Ovary (tissue), 9 donors: Measurements from ENCODE around the gene TPX2. TPM values are rescaled to one million over a fixed set of nuclear protein-coding genes. Genes with fewer than 3 reads are reported as not detected.

Source experiments
- DNase-seq, 5 donors: peaks; one replicate each; pipeline ENCODE4 v3.0.0-alpha.2; 2019 to 2020
- H3K27ac ChIP-seq, 2 donors: fragments of 200-600 bp; one replicate each; pipeline versions ENCODE4 v1.5.1 to v1.8.0; 2019 to 2022
- H3K27me3 ChIP-seq: fragments of 200-600 bp; one replicate; pipeline ENCODE4 v1.8.0; 2022
- H3K36me3 ChIP-seq: fragments of 200-600 bp; sonication (generic); one replicate; pipeline ENCODE4 v1.5.1; 2019
- H3K4me1 ChIP-seq: one replicate; pipeline ENCODE4 v1.8.1; 2013; ENCODE audit warnings: mild to moderate bottlenecking, moderate library complexity; ENCODE audit not compliant: insufficient read depth
- H3K4me3 ChIP-seq: fragments of 200-600 bp; sonication (generic); one replicate; pipeline ENCODE4 v1.5.1; 2017
- H3K9me3 ChIP-seq, 2 donors: fragments of 200-600 bp in 1 of 2; sonication (generic) in 1 of 2; one replicate each; pipeline versions ENCODE4 v1.5.1 to v1.8.1; 2013 to 2019; ENCODE audit warnings: mild to moderate bottlenecking in 1 of 2, moderate library complexity in 1 of 2
- EP300 ChIP-seq: sonication (generic); formaldehyde crosslinking; IDR thresholded peaks from one replicate; pipeline ENCODE4 v1.6.1; 2017; ENCODE audit warnings: antibody characterized with exemption
- POLR2A ChIP-seq: fragments of 450-650 bp; IDR thresholded peaks from one replicate; pipeline ENCODE4 v1.6.1; 2017; ENCODE audit warnings: antibody characterized with exemption, mild to moderate bottlenecking, moderate library complexity
- WGBS, 3 donors: extraction: QIAGEN DNeasy Blood & Tissue Kit in 1 of 3; methylation state at CpG; one replicate each; pipeline versions ENCODE4 v1.1.5 to v1.1.7; 2013 to 2017; 5-methylcytosine and 5-hydroxymethylcytosine counted together
- intact Hi-C, 4 donors: fragments of 100-400 bp; cut with DNase I; formaldehyde crosslinking; loops; one replicate each; pipeline versions ENCODE4 v1.11.0 to v1.15.1; 2022 to 2023
- polyA plus RNA-seq, 2 donors: library from polyadenylated mRNA; stranded (reverse); fragments of 200-250 nt in 1 of 2; fragments of 350-450 nt in 1 of 2; fragmentation: Illumina TruSeq in 1 of 2; extraction: RNeasy Lipid Tissue Mini Kit (QIAGEN cat#74804) in 1 of 2; gene quantifications; one replicate each; pipeline ENCODE4 v1.2.3, GENCODE V29; 2013 to 2014
- total RNA-seq, 7 donors: library from RNA; depleted of rRNA in 2 of 7; stranded (reverse); fragments of >200 nt in 2 of 7; fragmentation: NEBNext Ultra II Directional in 3 of 7; extraction: Animal tissue kit (Norgen Biotek cat#: 25700) in 3 of 7; gene quantifications; one replicate each; pipeline versions ENCODE4 v1.1.0 to v1.2.4, GENCODE V29; 2016 to 2023
- TF ChIP-seq, protein P1 (sequence below), 3 donors: fragments of 450-650 bp in 2 of 3; fragments of 200-600 bp in 1 of 3; IDR thresholded peaks; one replicate each; pipeline versions ENCODE4 v1.5.1 to v1.8.0; 2016 to 2022; ENCODE audit warnings: antibody characterized with exemption in 3 of 3, mild to moderate bottlenecking in 1 of 3
- donor health status: DM: no; HTN: no; CAD: no; lungs with moderate emphysema.
- donor health status: DM: no; HTN: no; CAD: no.
- donor health status: Bipolar disorder and iron deficiency.
- donor health status: DM: yes; HTN: yes; CAD: no.
- donor health status: DM: no; HTN: no; CAD: no.
- donor health status: DM: yes; HTN: yes; CAD: no.

TPX2 gene
- total and polyA plus RNA-seq, 9 donors: 0.10 to 5.2 (median 0.91) TPM

- Histone ChIP-seq H3K4me3 (no peak overlapping the region), H3K4me1 (no peaks in the 10 kb centered on the region), H3K36me3 (no peaks in the 10 kb centered on the region), H3K9me3 (no peaks in the 10 kb centered on the region), H3K27ac (no peak overlapping the region), H3K27me3 (no peaks in the 10 kb centered on the region)
- intact Hi-C loops: no loop called here
- TF ChIP-seq EP300: no peak
- TF ChIP-seq, protein P1, sequence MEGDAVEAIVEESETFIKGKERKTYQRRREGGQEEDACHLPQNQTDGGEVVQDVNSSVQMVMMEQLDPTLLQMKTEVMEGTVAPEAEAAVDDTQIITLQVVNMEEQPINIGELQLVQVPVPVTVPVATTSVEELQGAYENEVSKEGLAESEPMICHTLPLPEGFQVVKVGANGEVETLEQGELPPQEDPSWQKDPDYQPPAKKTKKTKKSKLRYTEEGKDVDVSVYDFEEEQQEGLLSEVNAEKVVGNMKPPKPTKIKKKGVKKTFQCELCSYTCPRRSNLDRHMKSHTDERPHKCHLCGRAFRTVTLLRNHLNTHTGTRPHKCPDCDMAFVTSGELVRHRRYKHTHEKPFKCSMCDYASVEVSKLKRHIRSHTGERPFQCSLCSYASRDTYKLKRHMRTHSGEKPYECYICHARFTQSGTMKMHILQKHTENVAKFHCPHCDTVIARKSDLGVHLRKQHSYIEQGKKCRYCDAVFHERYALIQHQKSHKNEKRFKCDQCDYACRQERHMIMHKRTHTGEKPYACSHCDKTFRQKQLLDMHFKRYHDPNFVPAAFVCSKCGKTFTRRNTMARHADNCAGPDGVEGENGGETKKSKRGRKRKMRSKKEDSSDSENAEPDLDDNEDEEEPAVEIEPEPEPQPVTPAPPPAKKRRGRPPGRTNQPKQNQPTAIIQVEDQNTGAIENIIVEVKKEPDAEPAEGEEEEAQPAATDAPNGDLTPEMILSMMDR (IDR thresholded peaks at IDR 0.05): no peak
- no peak for TF ChIP-seq POLR2A
- no peak for DNase-seq
- WGBS, 3 donors: 3 to 17% (median 13%) methylated on average over 1 of the region's 1 CpG
These were observed 12.0 kb downstream of the TPX2 start for GRCh38 chr20:31751126-31751525.

DNA sequence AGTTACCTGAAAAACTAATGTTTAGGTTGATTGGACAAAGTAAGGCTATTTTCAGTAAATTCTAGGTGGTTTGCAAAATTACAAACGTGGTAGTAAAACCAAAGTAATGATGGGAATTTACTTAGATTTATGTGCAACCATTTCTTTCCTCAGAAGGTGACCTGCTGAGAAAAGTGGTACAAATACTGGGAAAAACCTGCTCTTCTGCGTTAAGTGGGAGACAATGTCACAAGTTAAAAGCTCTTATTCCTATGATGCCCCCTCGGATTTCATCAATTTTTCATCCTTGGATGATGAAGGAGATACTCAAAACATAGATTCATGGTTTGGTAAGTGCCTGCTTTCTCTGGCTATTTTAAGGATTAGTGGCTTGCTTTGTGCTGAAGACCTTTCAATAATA lies 18.2 kb downstream of the TPX2 start:
- 89 to 94% (median 89%) methylated on average over 3 of the region's 3 CpGs for whole genome bisulfite sequencing, 3 donors
- no peak for DNase-seq
- Histone ChIP-seq H3K36me3 (no peaks in the 10 kb centered on the region), H3K4me3 (no peak overlapping the region), H3K27me3 (no peaks in the 10 kb centered on the region), H3K9me3 (no peaks in the 10 kb centered on the region), H3K4me1 (peaks cover 2% of the 10 kb centered on the region), H3K27ac (no peak overlapping the region)
- intact Hi-C loops: no loop called here
- TF ChIP-seq EP300: no peak
- no peak for TF ChIP-seq POLR2A
- TF ChIP-seq, protein P1 (IDR thresholded peaks at IDR 0.05): no peak

- TF ChIP-seq POLR2A (no peak), EP300 (no peak)
- TF ChIP-seq, protein P1 (IDR thresholded peaks at IDR 0.05): no peak
- Histone ChIP-seq H3K4me1 (peaks cover 2% of the 10 kb centered on the region), H3K9me3 (no peaks in the 10 kb centered on the region), H3K36me3 (no peaks in the 10 kb centered on the region), H3K4me3 (no peak overlapping the region), H3K27ac (no peak overlapping the region), H3K27me3 (no peaks in the 10 kb centered on the region)
- intact Hi-C loops: no loop called here
- DNase-seq: no peak
- WGBS, 3 donors: 25 to 41% (median 34%) methylated on average over 4 of the region's 4 CpGs
These were observed 19.4 kb downstream of the TPX2 start for GRCh38 chr20:31758521-31758920.

DNA sequence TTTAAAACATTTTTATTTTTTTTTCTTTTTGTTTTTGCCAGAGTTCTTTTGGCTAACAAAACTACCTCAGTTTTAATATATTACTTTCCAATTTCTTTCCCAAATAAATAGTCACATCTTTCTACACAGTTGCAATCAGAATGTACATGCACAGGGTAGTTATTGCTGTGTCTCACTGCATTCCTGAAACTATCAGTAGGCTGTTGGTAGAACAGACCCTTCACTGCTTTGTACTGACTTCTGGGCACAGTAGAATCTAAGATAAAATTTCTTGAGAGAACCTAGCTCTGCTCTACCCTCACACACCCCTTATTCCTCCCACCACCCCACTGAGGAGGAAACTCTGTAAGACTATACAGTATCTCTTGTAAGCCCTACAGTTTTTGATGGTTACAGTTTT lies 19.9 kb downstream of the TPX2 start:
- Histone ChIP-seq H3K4me1 (peaks cover 2% of the 10 kb centered on the region), H3K27me3 (no peaks in the 10 kb centered on the region), H3K27ac (no peak overlapping the region), H3K36me3 (no peaks in the 10 kb centered on the region), H3K4me3 (no peak overlapping the region), H3K9me3 (no peaks in the 10 kb centered on the region)
- intact Hi-C loops: no loop called here
- TF ChIP-seq, protein P1 (IDR thresholded peaks at IDR 0.05): no peak
- TF ChIP-seq POLR2A: no peak
- TF ChIP-seq EP300: no peak
- no peak for DNase-seq
